Left colon (tissue), 2 donors: Measurements from ENCODE around the gene CCDC18. TPM values are rescaled to one million over a fixed set of nuclear protein-coding genes. Genes with fewer than 3 reads are reported as not detected.
"Not testable (repeated sequence)": the region's sequence is repeated elsewhere in the genome, so short reads cannot be mapped to it uniquely, and the experiment has no call there.

ENCODE experiments used
- ATAC-seq: fragments of 200-7000 bp; cut with Tn5 transposase; one replicate; pipeline ENCODE4 v1.9.1; 2020; ENCODE audit warnings: mild to moderate bottlenecking, moderate library complexity
- DNase-seq, 2 donors: peaks; one replicate each; pipeline ENCODE4 v3.0.0-alpha.2; 2020
- intact Hi-C, 2 donors: fragments of 100-400 bp; cut with DNase I in 1 of 2; cut with micrococcal nuclease in 1 of 2; formaldehyde crosslinking; loops; one replicate each; pipeline versions ENCODE4 v1.11.2 to v1.14.0; 2022; cut with DNase I, micrococcal nuclease
- total RNA-seq, 2 donors: library from RNA; stranded (reverse); fragmentation: NEBNext Ultra II Directional; extraction: Animal tissue kit (Norgen Biotek cat#: 25700); gene quantifications; one replicate each; pipeline ENCODE4 v1.2.1, GENCODE V29; 2021
- donor health status: DM: no; HTN: no; CAD: no.
- donor health status: DM: yes; HTN: yes; CAD: no.

CCDC18 gene
- total RNA-seq, 2 donors from 2014 or later = 4.5 to 6.1 TPM

DNA sequence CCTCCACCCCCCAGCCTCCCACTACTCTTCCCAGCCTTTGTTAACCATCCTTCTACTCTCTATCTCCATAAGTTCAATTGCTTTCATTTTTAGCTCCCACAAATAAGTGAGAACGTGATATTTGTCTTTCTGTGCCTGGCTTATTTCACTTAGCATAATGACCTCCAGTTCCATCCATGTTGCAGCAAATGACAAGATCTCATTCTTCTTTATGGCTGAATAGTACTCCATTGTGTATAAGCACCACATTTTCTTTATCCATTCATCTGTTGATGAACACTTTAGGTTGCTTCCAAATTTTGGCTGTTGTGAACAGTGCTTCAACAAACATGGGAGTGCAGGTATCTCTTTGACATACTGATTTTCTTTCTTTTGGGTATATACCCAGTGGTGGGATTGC is 14.6 kb upstream of the CCDC18 start:
- ATAC-seq, intact Hi-C loops, DNase-seq: not testable (repeated sequence)

DNA sequence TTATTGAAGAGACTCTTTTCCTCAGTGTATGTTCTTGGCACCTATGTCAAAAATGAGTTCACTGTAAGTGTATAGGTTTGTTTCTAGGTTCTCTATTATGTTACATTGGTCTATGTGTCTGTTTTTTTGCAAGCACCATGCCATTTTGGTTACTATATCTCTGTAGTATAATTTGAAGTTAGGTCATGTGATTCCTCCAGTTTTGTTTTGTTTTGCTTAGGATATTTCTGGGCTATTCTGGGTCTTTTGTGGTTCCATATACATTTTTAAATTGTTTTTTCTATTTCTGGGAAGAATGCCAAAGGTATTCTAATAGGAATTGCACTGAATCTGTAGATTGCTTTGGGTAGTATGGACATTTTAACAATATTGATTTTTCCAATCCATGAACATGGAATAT is 13.5 kb upstream of the CCDC18 start:
- intact Hi-C loops = no loop called here
- no peak for DNase-seq
- ATAC-seq = no peak

DNA sequence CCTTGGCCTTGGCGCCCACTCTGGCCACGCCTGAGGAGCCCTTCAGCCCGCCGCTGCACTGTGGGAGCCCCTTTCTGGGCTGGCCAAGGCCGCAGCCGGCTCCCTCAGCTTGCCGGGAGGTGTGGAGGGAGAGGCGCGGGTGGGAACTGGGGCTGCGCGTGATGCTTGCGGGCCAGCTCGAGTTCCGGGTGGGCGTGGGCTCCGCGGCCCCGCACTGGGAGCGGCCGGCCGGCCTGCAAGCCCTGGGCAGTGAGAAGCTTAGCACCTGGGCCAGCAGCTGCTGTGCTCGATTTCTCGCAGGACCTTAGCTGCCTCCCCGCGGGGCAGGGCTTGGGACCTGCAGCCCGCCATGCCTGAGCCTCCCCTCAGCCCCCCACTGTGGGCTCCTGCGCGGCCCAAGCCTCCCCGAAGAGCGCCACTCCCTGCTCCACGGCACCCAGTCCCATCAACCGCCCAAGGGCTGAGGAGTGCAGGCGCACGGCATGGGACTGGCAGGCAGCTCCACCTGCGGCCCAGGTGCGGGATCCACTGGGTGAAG is 10.3 kb upstream of the CCDC18 start:
- intact Hi-C loops, ATAC-seq, DNase-seq: not testable (repeated sequence)

DNA sequence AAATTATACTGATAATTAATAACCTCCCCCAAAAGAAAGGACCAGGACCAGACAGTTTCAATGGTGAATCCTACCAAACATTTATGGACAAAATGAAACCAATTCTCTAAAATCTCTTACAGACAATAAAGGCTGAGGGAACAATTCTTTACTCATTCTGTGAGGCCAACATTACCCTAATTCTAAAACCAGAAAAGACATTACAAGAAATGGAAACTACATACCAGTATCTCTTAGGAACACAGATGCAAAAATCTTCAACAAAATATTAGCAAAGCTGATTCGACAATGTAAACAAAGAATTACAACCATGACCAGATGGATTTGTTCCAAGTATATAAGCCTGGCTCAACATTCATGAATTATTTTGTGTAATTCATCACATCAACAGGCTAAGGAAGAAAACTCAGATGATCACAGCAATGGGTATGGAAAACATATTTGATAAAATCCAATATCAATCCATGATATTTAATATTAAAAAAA is 8.9 kb upstream of the CCDC18 start:
- no peak for ATAC-seq
- DNase-seq = no peak
- intact Hi-C loops = no loop called here

DNA sequence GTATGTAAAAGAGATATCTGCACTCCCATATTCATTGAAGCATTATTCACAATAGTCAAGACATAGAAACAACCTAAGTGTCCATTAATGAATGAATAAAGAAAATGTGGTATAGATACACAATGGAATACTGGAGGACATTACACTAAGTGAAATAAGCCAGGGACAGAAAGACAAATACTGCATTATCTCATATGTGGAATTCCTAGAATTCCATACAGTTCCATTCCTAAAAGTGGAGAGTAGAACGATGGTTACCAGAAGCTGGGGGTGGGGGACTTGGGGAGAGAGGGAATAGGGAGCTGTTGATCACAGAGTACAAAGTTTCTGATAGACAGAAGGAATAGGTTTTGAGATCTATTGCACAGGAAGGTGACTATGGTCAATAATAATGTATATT is 7.7 kb upstream of the CCDC18 start:
- DNase-seq = no peak
- intact Hi-C loops = no loop called here
- ATAC-seq = no peak

DNA sequence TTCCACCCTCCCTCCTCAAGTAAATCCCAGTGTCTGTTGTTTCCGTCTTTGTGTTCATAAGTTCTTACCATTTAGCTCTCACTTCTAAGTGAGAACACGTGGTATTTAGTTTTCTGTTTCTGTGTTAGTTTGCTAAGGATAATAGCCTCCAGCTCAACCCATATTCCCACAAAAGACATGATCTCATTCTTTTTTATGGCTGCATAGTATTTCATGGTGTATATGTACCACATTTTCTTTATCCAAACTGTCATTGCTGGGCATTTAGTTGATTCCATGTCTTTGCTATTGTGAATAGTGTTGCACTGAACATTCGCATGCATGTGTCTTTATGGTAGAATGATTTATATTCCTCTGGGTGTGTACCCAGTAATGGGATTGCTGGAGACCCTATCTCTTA is 5.9 kb upstream of the CCDC18 start:
- DNase-seq, intact Hi-C loops, ATAC-seq: not testable (repeated sequence)

DNA sequence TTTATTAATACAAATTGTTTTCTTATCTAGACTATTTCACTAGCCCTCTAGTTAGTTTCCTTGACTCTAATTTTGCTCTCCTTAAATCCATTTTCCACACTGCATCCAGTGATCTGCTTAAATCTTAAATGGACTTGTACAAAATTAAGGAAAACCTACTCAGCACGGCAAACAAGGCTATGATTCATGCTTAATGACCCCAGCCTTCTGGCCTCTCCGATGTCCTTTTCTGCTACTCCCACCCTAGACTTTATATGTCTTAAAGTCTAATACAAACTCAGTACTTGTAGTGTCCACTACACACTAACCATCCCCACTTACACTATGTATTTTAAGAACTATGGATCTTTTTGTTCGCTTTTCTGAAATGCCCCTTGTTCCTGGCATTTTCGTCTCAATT is 2.5 kb upstream of the CCDC18 start:
- no peak for DNase-seq
- no peak for ATAC-seq
- intact Hi-C loops = no loop called here

DNA sequence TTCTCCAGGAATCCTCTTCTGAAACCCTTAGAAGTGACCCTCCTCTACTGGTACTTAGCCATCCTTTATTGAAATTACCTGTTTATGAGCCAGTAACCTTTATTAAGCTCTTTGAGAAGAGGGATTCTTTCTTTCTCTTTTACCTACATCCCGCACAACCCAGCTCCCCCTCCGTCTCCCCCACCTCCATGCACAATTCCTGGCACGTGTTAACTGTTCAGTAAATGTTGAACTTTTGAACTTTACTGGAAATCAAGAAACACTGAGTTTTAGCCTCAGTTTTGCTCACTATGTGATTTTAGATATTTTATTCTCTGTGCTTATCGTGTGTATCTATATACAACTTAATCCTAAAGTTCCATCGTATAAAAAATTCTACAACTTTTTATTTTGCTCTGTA is 2.1 kb upstream of the CCDC18 start:
- DNase-seq = no peak
- intact Hi-C loops = no loop called here

DNA sequence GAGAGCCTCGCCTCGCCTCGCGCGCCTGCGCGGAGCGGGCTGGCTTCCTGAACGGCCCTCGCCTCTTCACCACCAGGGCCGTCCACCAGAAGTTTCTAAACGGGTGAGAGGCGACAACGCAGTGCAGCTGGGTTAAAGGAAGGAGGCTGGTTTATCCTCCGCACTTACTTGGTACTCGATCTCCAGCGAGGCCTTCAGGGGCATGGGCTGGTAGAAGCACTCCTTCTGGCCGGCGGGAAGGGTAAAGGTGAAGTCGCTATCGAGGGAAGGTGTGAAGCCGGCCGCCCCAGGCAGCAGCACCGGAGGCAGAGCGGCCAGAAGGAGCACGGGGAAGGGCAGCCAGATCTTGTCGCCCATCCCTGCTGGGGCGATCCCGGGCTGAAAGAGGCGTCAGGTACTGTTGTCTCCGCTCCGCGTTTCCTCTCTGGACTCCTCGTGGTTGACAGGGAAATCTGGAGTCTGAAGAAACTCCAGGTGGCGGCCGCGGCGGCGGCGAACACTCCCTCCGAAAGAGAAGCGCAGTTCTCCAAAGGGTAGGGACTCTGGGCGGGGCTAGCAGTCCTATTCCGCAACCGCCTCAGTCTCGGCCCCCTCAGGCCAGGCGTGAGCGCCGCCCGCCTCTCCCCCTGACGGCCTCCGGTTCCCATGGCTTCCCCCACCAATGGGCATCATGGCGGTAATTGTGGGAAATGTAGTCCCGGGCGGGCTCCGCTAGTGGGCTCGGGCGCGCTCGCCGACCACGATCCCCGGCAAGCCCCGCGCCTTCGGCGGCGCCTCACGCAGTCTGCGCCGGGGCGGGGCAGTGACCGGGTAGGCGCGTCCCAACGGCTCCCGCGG is 420 bp upstream of the CCDC18 start, which contains the start of gene TMED5:
Gene TMED5 (minus strand): TSS at position 528 of the 837 bp plus-strand sequence. CDS start 171 bp downstream, at position 357.
- intact Hi-C loops = loop anchor here in 1 of 2 donors (10.0 kb wide), 1 partner anchor 95 kb away; no protein-coding TSS in a partner anchor
- peak; percentile 97 to 99 for DNase-seq
- peak; percentile 93 for ATAC-seq

More for the DNA sequence above, 2.1 kb upstream of the CCDC18 start:
- no peak for ATAC-seq

DNA sequence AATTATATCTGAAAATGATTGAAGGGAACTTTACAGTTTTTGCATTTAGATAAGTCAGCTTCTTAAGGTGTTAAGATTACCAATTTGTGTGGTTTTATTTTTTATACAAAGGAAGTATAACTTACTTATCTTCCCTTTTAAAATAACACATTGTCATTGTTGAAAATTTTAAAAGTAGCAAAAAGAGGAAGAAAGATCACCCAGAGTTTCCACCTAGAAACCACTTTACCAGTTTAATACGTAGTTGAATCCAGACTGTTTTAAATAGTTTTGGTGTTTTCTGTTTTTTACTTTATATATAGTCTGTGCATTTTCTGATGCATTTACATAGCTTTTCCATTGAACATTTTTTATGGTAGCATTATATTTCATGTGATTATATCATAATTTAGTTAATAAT is 6.1 kb downstream of the CCDC18 start:
- intact Hi-C loops = loop anchor here in 1 of 2 donors (10.0 kb wide), 1 partner anchor 102 kb away; no protein-coding TSS in a partner anchor
- ATAC-seq = no peak

DNA sequence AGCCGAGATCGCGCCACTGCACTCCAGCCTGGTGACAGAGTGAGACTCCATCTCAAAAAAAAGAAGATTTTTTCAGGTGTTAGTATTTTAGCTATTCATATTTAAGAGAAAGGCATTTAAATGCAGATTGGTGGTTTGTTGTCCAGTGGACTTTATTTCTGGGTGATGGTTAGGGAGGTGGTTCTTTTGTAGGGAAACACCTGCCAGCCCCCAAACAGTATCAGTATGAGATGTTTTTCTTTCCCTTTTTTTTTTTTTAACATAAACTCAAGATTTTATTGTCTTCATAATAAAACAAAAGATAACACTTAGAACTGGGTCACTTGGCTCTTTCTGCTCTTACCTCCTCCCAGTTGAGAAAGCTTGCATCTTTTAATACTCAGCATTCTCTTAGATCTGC is 9.9 kb downstream of the CCDC18 start:
- no peak for DNase-seq
- intact Hi-C loops = no loop called here
- no peak for ATAC-seq

More for the DNA sequence above, 6.1 kb downstream of the CCDC18 start:
- DNase-seq = no peak

DNA sequence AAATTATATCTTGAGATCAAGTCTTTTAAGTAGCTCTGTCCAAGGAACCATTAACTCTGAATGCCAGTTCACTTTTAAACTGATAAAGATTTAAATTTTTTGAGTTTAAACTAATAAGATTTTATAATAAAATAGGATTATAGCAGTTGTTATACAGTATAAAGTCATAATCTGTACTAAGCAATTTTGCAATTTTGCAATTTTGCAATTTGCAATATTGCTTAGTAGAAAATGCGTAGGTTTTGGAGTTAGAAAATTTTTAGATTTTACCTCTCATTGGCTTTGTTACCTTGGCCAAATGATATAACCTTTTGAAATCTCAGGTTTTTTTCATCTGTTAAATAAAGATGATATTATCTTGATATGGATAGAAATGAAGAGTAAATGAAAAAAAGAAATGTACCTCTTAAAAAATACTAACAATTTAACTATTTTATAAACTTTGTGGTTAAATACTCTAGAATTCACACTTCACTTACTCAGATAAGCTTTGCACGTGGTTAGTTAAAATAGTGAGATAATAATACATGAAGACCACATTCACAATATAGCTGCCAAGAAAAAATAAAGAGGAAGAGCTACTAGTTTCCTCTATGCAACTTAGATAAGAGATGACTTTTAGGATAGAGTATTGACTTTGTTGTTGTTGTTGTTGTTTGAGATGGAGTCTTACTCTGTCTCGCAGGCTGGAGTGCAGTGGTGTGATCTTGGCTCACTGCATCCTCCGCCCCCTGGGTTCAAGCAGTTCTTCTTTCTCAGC is 13.9 kb downstream of the CCDC18 start:
- DNase-seq = no peak
- intact Hi-C loops = no loop called here
- no peak for ATAC-seq

DNA sequence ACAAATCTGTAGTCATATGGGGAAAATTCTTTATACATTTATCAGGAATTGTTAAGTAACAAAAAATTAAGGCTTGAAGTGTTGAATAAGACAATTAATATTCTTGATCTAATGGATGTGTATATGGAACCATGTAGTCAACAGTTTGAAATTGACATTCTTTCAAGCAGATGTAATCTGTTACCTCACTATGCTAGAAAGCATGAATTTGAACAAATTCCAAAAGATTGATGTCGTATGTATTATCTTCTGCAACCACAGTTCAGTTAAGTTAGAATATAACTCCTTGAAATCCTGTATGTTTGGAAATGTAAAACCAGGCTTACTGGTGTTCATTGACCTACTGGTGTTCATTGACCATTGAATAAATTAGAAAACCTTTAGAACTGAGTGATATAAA is 16.1 kb downstream of the CCDC18 start:
- DNase-seq (no peak), ATAC-seq (no peak)
- intact Hi-C loops = no loop called here

DNA sequence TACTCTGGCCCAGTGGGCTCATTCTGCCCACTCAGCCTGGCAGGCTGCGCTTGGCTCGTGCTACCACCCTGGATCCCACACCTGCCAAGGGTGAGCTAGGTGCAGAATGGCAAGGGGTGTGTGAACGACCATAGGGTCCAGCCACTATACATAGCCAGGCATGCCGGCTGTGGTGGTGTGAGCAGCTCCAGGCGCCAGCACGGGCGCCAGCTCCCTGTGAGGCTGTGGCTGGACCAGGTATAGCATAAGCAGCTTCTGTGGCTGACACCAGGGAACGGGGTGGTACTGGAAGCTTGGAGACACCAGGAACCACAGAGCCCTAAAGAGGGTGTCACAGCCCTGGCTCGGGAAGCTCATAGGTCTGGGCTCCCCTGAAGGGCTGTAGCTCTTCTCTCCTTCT is 18.6 kb downstream of the CCDC18 start:
- no peak for DNase-seq
- no peak for ATAC-seq

DNA sequence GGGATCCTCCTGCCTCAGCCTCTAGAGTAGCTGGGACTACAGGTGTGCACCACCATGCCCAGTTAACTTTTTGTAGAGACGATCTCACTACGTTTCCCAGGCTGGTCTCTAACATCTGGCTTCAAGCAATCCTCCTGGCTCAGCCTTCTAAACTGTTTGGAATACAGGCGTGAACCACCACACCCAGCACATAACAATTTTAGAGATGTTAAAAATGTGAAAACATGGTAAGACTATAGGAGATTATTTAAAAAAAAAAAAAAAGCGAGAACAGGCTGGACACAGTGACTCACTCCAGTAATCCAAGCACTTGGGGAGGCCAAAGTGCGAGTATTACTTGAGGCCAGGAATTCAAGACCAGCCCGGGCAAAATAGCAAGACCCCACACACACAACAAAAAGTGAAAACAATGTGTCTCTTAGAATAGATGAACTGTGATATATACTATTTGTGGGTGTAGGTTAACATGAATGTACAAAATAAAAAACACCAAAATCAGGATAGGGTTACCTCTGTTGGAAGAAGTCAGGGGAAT is 19.6 kb downstream of the CCDC18 start:
- no peak for DNase-seq
- no peak for ATAC-seq
- intact Hi-C loops = no loop called here

More for the DNA sequence above, 18.6 kb downstream of the CCDC18 start:
- intact Hi-C loops = no loop called here

DNA sequence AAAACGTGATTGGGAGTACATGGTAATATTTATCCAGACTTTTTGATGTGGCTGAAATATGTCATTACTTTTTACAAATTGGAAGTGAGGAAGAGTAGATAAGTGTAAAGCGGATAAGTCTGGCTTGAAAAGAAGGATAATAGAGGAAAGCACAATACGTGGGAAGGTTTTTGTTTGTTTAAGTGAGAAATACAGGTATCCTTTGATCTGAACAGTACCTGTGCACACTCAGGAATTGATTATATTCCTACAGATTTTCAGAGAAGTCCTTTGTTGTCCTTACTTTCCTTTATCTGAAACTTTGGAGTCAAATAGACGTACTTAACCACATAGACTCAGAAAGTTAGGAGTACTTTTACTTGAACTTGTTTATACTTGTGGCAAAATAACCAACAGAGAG is 20.2 kb downstream of the CCDC18 start:
- ATAC-seq = no peak
- intact Hi-C loops = no loop called here
- DNase-seq = no peak

DNA sequence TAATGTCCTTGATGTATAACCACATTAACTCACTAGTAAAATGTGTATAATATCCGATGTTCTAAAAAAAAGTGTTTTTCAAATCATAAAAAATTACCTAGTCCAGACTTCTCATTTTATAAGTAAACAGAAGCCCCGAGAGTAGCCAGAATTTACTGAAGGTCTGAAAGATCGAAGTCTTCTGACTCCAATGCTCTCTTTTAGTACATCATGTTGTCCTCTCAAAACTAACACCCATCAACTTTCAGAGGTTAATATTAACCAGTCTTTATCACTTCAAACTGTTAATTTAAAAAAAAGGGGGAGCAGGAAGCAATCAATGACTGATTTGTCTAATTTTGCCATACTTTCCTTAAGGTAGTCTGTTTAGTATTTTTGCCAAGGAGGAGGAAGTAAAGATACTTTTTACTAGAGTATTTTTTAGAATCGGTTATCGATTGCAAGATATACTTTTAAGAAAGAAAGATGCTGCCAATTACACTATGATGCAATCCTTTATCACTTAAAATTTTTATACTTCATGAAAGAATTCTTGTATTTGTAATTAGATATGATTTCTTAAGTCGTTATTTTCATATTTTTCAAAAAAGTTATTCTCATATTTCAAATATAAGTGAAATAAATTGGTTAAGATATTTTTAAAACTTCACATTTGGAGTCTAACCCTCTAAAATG is 25.5 kb downstream of the CCDC18 start:
- no peak for DNase-seq
- intact Hi-C loops = no loop called here
- ATAC-seq = no peak

DNA sequence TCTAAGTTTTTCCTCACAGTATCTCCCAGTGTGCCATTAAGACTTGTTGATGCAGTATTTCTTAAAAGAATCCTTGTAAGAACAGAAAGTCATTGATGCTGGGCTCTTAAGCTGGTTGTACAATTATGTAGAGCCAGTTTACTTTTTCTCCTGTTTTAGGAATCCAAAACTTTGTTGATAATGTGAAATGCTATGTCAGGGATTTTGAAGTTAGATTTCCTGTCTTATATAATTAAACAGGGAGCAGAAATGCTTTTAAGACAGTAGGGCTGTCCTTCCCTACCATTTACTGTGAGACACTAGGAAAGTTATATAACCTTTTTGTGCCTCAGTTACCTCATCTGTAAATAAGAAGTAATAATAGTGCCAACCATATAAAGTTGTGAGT is 26.0 kb downstream of the CCDC18 start:
- intact Hi-C loops = no loop called here
- no peak for ATAC-seq
- DNase-seq = no peak

DNA sequence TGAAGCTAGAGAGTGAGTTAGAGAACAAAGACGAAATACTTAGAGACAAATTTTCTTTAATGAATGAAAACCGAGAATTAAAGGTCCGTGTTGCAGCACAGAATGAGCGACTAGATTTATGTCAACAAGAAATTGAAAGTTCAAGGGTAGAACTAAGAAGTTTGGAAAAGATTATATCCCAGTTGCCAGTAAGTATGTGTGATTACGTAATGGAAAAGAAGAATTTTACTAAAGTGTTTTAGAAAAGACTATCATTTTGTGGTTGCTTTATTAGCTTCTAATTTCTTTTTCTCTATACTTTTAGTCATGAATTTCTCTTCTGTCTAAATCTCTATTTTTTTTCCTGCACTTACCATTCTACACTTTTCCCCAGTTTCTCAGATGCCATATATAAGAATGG is 26.7 kb downstream of the CCDC18 start:
- DNase-seq = no peak
- no peak for ATAC-seq

More for the DNA sequence above, 26.7 kb downstream of the CCDC18 start:
- intact Hi-C loops = no loop called here
